B cell (primary cell): ENCODE results near the gene NKAIN2. TPM values are rescaled to one million over a fixed set of nuclear protein-coding genes. Genes with fewer than 3 reads are reported as not detected.

Experiments
- ATAC-seq: fragments of 200-7000 bp; cut with Tn5 transposase; one replicate; pipeline ENCODE4 v1.10.0; 2021; ENCODE audit warnings: low read depth, mild to moderate bottlenecking, moderate number of reproducible peaks, moderate library complexity
- CTCF ChIA-PET: fragments of 350-600 bp; sonication (Branson Sonifier 250); formaldehyde crosslinking; loops from one replicate; lab custom pipeline; 2021; ENCODE audit warnings: antibody characterized with exemption, inconsistent platforms; lab: Charles Lee
- POLR2A ChIA-PET: fragments of 350-600 bp; sonication (Branson Sonifier 250); formaldehyde crosslinking; loops from one replicate; lab custom pipeline; 2021; ENCODE audit warnings: antibody characterized with exemption; lab: Charles Lee
- DNase-seq: peaks from one replicate; pipeline ENCODE4 v3.0.0; 2013
- H2AFZ ChIP-seq: 2 replicates; pipeline ENCODE4 v1.6.1; 2012; ENCODE audit warnings: mild to moderate bottlenecking, low read depth, low read length; ENCODE audit not compliant: insufficient read depth, poor library complexity, severe bottlenecking
- H3K27ac ChIP-seq, 2 donors: 1 replicate in 1 of 2; 2 replicates in 1 of 2; pipeline ENCODE4 v1.5.1; 2012 to 2013; ENCODE audit warnings: low read length in 2 of 2, mild to moderate bottlenecking in 2 of 2, moderate library complexity in 1 of 2
- H3K27me3 ChIP-seq, 4 experiments: fragments of 200-600 bp in 1 of 4; sonication (generic) in 1 of 4; replicated peaks in 1 of 4; 1 replicate in 2 of 4; 2 replicates in 2 of 4; pipeline versions ENCODE4 v1.6.1 to v1.7.0; 2013 to 2016; ENCODE audit warnings: low read length in 3 of 4, mild to moderate bottlenecking in 2 of 4, mixed read lengths in 1 of 4, moderate library complexity in 1 of 4; ENCODE audit not compliant: insufficient read depth in 4 of 4, control insufficient read depth in 3 of 4; ENCODE audit errors: control extremely low read depth in 1 of 4
- H3K36me3 ChIP-seq, 2 experiments: replicated peaks in 1 of 2; 1 replicate in 1 of 2; 2 replicates in 1 of 2; pipeline versions ENCODE4 v1.6.1 to v1.7.1; 2013; ENCODE audit warnings: low read length in 1 of 2; ENCODE audit not compliant: insufficient read depth in 2 of 2, control insufficient read depth in 1 of 2; ENCODE audit errors: control extremely low read depth in 1 of 2, extremely low read depth in 1 of 2
- H3K4me1 ChIP-seq, 2 donors: fragments of 200-600 bp in 1 of 2; sonication (generic) in 1 of 2; 1 replicate in 1 of 2; 2 replicates in 1 of 2; pipeline versions ENCODE4 v1.5.1 to v1.6.1; 2013 to 2017; ENCODE audit warnings: low read length in 2 of 2; ENCODE audit not compliant: control insufficient read depth in 2 of 2, insufficient read depth in 2 of 2
- H3K4me2 ChIP-seq: replicated peaks from 2 replicates; pipeline ENCODE3; 2012; ENCODE audit warnings: mild to moderate bottlenecking, low read depth, low read length; ENCODE audit not compliant: poor library complexity, severe bottlenecking
- H3K4me3 ChIP-seq, 5 experiments: fragments of 200-600 bp in 1 of 5; sonication (generic) in 1 of 5; 1 replicate in 3 of 5; 2 replicates in 2 of 5; pipeline versions ENCODE4 v1.5.1 to v1.7.0; 2011 to 2016; ENCODE audit warnings: low read length in 4 of 5, mild to moderate bottlenecking in 4 of 5, low read depth in 2 of 5, control low read depth in 1 of 5, moderate library complexity in 1 of 5; ENCODE audit not compliant: insufficient read depth in 1 of 5; ENCODE audit errors: control extremely low read depth in 1 of 5, extremely low read depth in 1 of 5
- H3K79me2 ChIP-seq: fragments of 200-600 bp; sonication (generic); one replicate; pipeline ENCODE4 v1.6.0; 2016; ENCODE audit warnings: low read length; ENCODE audit not compliant: control insufficient read depth, insufficient read depth
- H3K9ac ChIP-seq: fragments of 200-600 bp; sonication (generic); 2 replicates; pipeline ENCODE4 v1.6.1; 2017; ENCODE audit warnings: mild to moderate bottlenecking, low read length, moderate library complexity
- H3K9me3 ChIP-seq, 3 donors: one replicate each; pipeline versions ENCODE4 v1.6.1 to v1.7.1; 2013; ENCODE audit warnings: low read length in 2 of 3; ENCODE audit not compliant: control insufficient read depth in 2 of 3, insufficient read depth in 1 of 3; ENCODE audit errors: control extremely low read depth in 1 of 3
- H4K20me1 ChIP-seq: 2 replicates; pipeline ENCODE4 v1.6.0; 2012; ENCODE audit warnings: mild to moderate bottlenecking, low read length; ENCODE audit not compliant: insufficient read depth, control insufficient read depth, poor library complexity, severe bottlenecking
- H3K27ac Mint-ChIP-seq: one replicate; pipeline ENCODE4 v1.8.0; 2021; ENCODE audit warnings: mixed read lengths
- H3K27me3 Mint-ChIP-seq: one replicate; pipeline ENCODE4 v1.8.0; 2021; ENCODE audit warnings: mixed read lengths
- H3K4me1 Mint-ChIP-seq: one replicate; pipeline ENCODE4 v1.8.0; 2021; ENCODE audit warnings: mixed read lengths
- H3K4me3 Mint-ChIP-seq: one replicate; pipeline ENCODE4 v1.8.0; 2021; ENCODE audit warnings: mixed read lengths
- H3K9me3 Mint-ChIP-seq: one replicate; pipeline ENCODE4 v1.8.0; 2022; ENCODE audit warnings: mixed read lengths; ENCODE audit not compliant: insufficient read depth
- EZH2 ChIP-seq: IDR thresholded peaks from 2 replicates; pipeline ENCODE4 v1.6.1; 2012; ENCODE audit warnings: borderline replicate concordance, low read depth, mild to moderate bottlenecking, moderate library complexity, low read length; ENCODE audit not compliant: insufficient read depth, poor library complexity, severe bottlenecking
- WGBS: methylation state at CpG from one replicate; pipeline ENCODE4 v1.1.5; 2013; ENCODE audit warnings: missing lambda C conversion rate; ENCODE audit not compliant: insufficient coverage; 5-methylcytosine and 5-hydroxymethylcytosine counted together
- intact Hi-C: fragments of 100-400 bp; cut with micrococcal nuclease; formaldehyde crosslinking; loops from one replicate; pipeline ENCODE4 v1.10.0; 2022
- polyA plus RNA-seq: library from polyadenylated mRNA; depleted of rRNA; stranded (reverse); fragments of >200 nt; gene quantifications from 2 replicates; pipeline ENCODE4 v1.2.3, GENCODE V29; 2012
- total RNA-seq, 2 donors: library from RNA; stranded (reverse); fragments of 120-200 nt in 1 of 2; gene quantifications; 1 replicate in 1 of 2; 2 replicates in 1 of 2; pipeline versions ENCODE4 v1.2.3 to v1.2.4, GENCODE V29; 2013 to 2022
- TF ChIP-seq, protein P1 (sequence below): fragments of 200-600 bp; IDR thresholded peaks from one replicate; pipeline ENCODE4 v1.8.0; 2022; ENCODE audit warnings: antibody characterized with exemption, mild to moderate bottlenecking

NKAIN2 gene
- total and polyA plus RNA-seq, 2 donors (not counting 1 experiment from before 2014, with no cell fraction given): not detected

DNA sequence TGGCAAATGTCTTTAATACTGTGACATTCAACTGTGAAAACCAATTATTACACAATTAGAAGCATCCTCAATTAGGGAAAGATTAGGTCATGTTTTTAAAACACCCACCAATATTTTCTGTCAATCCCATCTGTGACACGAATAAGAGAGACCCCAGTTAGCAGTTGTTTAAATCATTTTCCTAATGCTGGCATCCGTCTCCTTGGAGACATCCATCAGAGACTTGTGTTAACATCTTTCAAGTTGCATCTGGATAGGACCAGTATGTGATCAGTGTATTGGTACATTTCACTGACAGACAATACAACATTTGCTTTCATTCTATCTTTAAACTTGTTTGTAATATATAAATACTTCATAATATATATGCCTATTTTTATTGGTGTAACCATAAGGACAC lies 737.9 kb downstream of the NKAIN2 start:
- Histone ChIP-seq H3K9ac (no peak overlapping the region), H3K27me3 (no peaks in the 10 kb centered on the region), H3K79me2 (no peaks in the 10 kb centered on the region), H3K4me3 (no peak overlapping the region), H3K4me1 (no peaks in the 10 kb centered on the region), H4K20me1 (no peaks in the 10 kb centered on the region), H2AFZ (no peak overlapping the region), H3K27ac (no peak overlapping the region), H3K4me2 (no peak overlapping the region), H3K36me3 (no peaks in the 10 kb centered on the region), H3K9me3 (no peaks in the 10 kb centered on the region)
- no CpG with 5 or more reads among the region's 2 CpGs for WGBS
- Mint-ChIP-seq H3K4me1 (no peaks in the 10 kb centered on the region), H3K4me3 (no peak overlapping the region), H3K27me3 (no peaks in the 10 kb centered on the region), H3K27ac (no peak overlapping the region), H3K9me3 (no peaks in the 10 kb centered on the region)
- TF ChIP-seq EZH2: no peak
- TF ChIP-seq, protein P1, sequence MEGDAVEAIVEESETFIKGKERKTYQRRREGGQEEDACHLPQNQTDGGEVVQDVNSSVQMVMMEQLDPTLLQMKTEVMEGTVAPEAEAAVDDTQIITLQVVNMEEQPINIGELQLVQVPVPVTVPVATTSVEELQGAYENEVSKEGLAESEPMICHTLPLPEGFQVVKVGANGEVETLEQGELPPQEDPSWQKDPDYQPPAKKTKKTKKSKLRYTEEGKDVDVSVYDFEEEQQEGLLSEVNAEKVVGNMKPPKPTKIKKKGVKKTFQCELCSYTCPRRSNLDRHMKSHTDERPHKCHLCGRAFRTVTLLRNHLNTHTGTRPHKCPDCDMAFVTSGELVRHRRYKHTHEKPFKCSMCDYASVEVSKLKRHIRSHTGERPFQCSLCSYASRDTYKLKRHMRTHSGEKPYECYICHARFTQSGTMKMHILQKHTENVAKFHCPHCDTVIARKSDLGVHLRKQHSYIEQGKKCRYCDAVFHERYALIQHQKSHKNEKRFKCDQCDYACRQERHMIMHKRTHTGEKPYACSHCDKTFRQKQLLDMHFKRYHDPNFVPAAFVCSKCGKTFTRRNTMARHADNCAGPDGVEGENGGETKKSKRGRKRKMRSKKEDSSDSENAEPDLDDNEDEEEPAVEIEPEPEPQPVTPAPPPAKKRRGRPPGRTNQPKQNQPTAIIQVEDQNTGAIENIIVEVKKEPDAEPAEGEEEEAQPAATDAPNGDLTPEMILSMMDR: no peak
- no peak for ATAC-seq
- ChIA-PET POLR2A (no interaction called here), CTCF (no interaction called here)
- no peak for DNase-seq
- intact Hi-C loops: no loop called here

DNA sequence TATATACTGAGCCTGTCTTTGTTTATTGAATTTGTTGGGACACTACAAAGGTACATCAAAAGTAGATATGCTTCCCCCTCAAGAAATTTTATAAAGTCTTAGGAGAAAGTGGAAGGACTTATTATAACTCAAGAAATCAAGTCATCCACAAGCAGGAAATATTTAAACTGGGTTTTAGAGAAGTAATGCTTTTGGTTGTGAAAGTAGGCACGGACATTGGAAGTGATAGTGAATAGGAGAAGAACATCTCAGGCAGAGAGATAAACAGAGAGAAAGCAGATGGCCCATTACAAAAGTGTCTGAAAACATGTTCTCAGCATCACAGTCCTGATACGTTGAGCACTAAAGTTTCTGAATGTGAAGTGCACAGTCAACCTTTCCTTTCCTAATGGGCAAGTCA lies 742.9 kb downstream of the NKAIN2 start:
- H3K27ac Mint-ChIP-seq: no peak overlapping the region

More for the DNA sequence above, 742.9 kb downstream of the NKAIN2 start:
- Histone ChIP-seq H3K9ac (no peak overlapping the region), H3K79me2 (no peaks in the 10 kb centered on the region), H3K27ac (no peak overlapping the region), H3K4me1 (no peaks in the 10 kb centered on the region), H3K4me2 (no peak overlapping the region), H3K27me3 (no peaks in the 10 kb centered on the region), H4K20me1 (no peaks in the 10 kb centered on the region), H3K9me3 (no peaks in the 10 kb centered on the region), H3K4me3 (no peak overlapping the region), H2AFZ (no peak overlapping the region), H3K36me3 (no peaks in the 10 kb centered on the region)
- Mint-ChIP-seq H3K9me3 (peaks cover 8% of the 10 kb centered on the region), H3K27me3 (no peaks in the 10 kb centered on the region), H3K4me3 (no peak overlapping the region), H3K4me1 (no peaks in the 10 kb centered on the region)
- ATAC-seq (no peak), DNase-seq (no peak)
- ChIA-PET CTCF (no interaction called here), POLR2A (no interaction called here)
- 0% methylated on average over 1 of the region's 2 CpGs for WGBS
- TF ChIP-seq EZH2: no peak
- TF ChIP-seq, protein P1: no peak
- intact Hi-C loops: no loop called here
